SH-SY5Y (cell line): ENCODE results near the gene PKP4.

Experiments used
- GATA2 ChIP-seq: IDR thresholded peaks from 2 replicates; pipeline ENCODE4 v1.6.1; 2011; ENCODE audit warnings: mild to moderate bottlenecking, low read depth, low read length
- GATA3 ChIP-seq: IDR thresholded peaks from 2 replicates; pipeline ENCODE4 v1.6.1; 2011; ENCODE audit warnings: low read depth, mild to moderate bottlenecking, low read length, moderate library complexity

DNA sequence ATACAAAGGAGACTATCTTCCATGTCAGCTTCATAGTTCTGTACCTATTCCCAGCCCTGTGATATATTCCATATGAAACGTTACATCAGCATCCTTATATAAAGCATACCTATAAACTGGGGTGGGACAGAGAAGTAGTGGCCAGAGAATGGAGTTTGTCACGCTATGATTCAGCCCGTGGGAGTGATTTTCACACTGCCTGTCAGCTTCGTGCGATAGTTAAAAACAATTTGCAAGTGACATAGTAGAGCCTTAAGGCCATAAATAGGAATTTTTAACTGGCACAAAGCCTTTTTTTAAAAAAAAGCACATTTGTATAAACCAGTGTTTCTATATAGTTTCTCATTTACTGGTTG is 30.2 kb downstream of the PKP4 start:
- TF ChIP-seq GATA2 = no peak
- no peak for TF ChIP-seq GATA3
